Measurements from ENCODE around the gene MORN3.
"Not testable (repeated sequence)": the region's sequence is repeated elsewhere in the genome, so short reads cannot be mapped to it uniquely, and the experiment has no call there.

DNA sequence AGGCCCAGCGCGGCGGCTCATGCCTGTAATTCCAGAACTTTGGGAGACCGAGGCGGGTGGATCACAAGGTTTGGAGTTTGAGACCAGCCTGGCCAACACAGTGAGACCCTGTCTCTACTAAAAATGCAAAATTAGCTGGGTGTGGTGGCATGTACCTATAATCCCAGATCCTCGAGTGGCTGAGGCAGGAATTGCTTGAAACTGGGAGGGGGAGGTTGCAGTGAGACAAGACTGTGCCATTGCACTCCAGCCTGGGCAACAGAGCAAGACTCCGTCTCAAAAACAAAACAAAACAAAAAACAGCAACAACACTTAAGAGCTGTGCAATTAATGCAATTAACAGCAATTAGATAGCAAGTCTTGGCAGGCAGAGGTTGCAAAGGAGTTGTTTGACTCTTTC is 45.6 kb upstream of the MORN3 start:
- TF ChIP-seq, protein P1, sequence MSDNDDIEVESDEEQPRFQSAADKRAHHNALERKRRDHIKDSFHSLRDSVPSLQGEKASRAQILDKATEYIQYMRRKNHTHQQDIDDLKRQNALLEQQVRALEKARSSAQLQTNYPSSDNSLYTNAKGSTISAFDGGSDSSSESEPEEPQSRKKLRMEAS (IDR thresholded peaks at IDR 0.05) = not testable (repeated sequence)
- not testable (repeated sequence) for TF ChIP-seq RAD21 (conservative IDR thresholded peaks at IDR 0.05 in 1 of 2, IDR thresholded peaks at IDR 0.05 in 1 of 2); FOSL2 (IDR thresholded peaks at IDR 0.05); FOSL2 (CRISPR knock-in tag; IDR thresholded peaks at IDR 0.05); KDM1A (IDR thresholded peaks at IDR 0.05; ENCODE audit: low read depth); EP300 (IDR thresholded peaks at IDR 0.05); NFE2L2 (conservative IDR thresholded peaks at IDR 0.05; ENCODE audit: low read length); RCOR1 (IDR thresholded peaks at IDR 0.05; ENCODE audit: low read depth, low read length); CHD4 (IDR thresholded peaks at IDR 0.05; ENCODE audit: borderline replicate concordance); RFX5 (IDR thresholded peaks at IDR 0.05); POLR2A (IDR thresholded peaks at IDR 0.05; ENCODE audit: low read length)
- TF ChIP-seq, protein P2, sequence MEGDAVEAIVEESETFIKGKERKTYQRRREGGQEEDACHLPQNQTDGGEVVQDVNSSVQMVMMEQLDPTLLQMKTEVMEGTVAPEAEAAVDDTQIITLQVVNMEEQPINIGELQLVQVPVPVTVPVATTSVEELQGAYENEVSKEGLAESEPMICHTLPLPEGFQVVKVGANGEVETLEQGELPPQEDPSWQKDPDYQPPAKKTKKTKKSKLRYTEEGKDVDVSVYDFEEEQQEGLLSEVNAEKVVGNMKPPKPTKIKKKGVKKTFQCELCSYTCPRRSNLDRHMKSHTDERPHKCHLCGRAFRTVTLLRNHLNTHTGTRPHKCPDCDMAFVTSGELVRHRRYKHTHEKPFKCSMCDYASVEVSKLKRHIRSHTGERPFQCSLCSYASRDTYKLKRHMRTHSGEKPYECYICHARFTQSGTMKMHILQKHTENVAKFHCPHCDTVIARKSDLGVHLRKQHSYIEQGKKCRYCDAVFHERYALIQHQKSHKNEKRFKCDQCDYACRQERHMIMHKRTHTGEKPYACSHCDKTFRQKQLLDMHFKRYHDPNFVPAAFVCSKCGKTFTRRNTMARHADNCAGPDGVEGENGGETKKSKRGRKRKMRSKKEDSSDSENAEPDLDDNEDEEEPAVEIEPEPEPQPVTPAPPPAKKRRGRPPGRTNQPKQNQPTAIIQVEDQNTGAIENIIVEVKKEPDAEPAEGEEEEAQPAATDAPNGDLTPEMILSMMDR (IDR thresholded peaks at IDR 0.05) = not testable (repeated sequence)
- TF ChIP-seq, protein P3, sequence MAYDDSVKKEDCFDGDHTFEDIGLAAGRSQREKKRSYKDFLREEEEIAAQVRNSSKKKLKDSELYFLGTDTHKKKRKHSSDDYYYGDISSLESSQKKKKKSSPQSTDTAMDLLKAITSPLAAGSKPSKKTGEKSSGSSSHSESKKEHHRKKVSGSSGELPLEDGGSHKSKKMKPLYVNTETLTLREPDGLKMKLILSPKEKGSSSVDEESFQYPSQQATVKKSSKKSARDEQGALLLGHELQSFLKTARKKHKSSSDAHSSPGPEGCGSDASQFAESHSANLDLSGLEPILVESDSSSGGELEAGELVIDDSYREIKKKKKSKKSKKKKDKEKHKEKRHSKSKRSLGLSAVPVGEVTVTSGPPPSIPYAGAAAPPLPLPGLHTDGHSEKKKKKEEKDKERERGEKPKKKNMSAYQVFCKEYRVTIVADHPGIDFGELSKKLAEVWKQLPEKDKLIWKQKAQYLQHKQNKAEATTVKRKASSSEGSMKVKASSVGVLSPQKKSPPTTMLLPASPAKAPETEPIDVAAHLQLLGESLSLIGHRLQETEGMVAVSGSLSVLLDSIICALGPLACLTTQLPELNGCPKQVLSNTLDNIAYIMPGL (CRISPR knock-in tag; IDR thresholded peaks at IDR 0.05; ENCODE audit: borderline replicate concordance) = not testable (repeated sequence)
